ENCODE results near the gene GALNT18. TPM values are rescaled to one million over a fixed set of nuclear protein-coding genes. Genes with fewer than 3 reads are reported as not detected.

GALNT18 gene
- total and polyA plus RNA-seq, 9 donors, result 3.0 to 13.2 (median 7.7) TPM

- Histone ChIP-seq H3K9me3 (no peaks in the 10 kb centered on the region), H3K36me3 (no peaks in the 10 kb centered on the region), H3K27me3 (no peaks in the 10 kb centered on the region), H3K27ac (no peak overlapping the region), H3K4me3 (no peak overlapping the region), H3K4me1 (ENCODE audit: insufficient read depth) (no peaks in the 10 kb centered on the region)
- no peak for DNase-seq
- TF ChIP-seq CTCF (IDR thresholded peaks at IDR 0.05) (no peak), POLR2A (IDR thresholded peaks at IDR 0.05) (no peak), EP300 (IDR thresholded peaks at IDR 0.05) (no peak)
- intact Hi-C loops (cut with DNase I), result no loop called here
- 71 to 80% (median 73%) methylated on average over 6 of the region's 6 CpGs for WGBS, 3 donors
These were observed 58.4 kb downstream of the GALNT18 start for GRCh38 chr11:11563200-11563975.

GRCh38 chr11:11561991-11562390, 59.8 kb downstream of the GALNT18 start:
- TF ChIP-seq CTCF (IDR thresholded peaks at IDR 0.05), result no peak
- no peak for TF ChIP-seq POLR2A (IDR thresholded peaks at IDR 0.05)
- TF ChIP-seq EP300 (IDR thresholded peaks at IDR 0.05), result no peak
- WGBS, 3 donors, result 87 to 92% (median 90%) methylated on average over 5 of the region's 5 CpGs
- intact Hi-C loops (cut with DNase I), result no loop called here
- Histone ChIP-seq H3K9me3 (no peaks in the 10 kb centered on the region), H3K27ac (no peak overlapping the region), H3K27me3 (no peaks in the 10 kb centered on the region), H3K4me3 (no peak overlapping the region), H3K36me3 (no peaks in the 10 kb centered on the region), H3K4me1 (ENCODE audit: insufficient read depth) (no peaks in the 10 kb centered on the region)
- no peak for DNase-seq

- Histone ChIP-seq H3K9me3 (no peaks in the 10 kb centered on the region), H3K27me3 (no peaks in the 10 kb centered on the region), H3K4me3 (no peak overlapping the region), H3K27ac (no peak overlapping the region), H3K4me1 (ENCODE audit: insufficient read depth) (no peaks in the 10 kb centered on the region), H3K36me3 (no peaks in the 10 kb centered on the region)
- intact Hi-C loops (cut with DNase I), result no loop called here
- WGBS, 3 donors, result 67 to 80% (median 78%) methylated on average over 2 of the region's 2 CpGs
- TF ChIP-seq CTCF (IDR thresholded peaks at IDR 0.05) (no peak), EP300 (IDR thresholded peaks at IDR 0.05) (no peak), POLR2A (IDR thresholded peaks at IDR 0.05) (no peak)
- no peak for DNase-seq
These were observed 63.0 kb downstream of the GALNT18 start for GRCh38 chr11:11558826-11559225.

GRCh38 chr11:11558396-11558795, 63.4 kb downstream of the GALNT18 start:
- H3K27me3 ChIP-seq, result no peaks in the 10 kb centered on the region
- no peaks in the 10 kb centered on the region for H3K9me3 ChIP-seq
- WGBS, 3 donors, result 81 to 92% (median 84%) methylated on average over 3 of the region's 3 CpGs
- DNase-seq, result no peak
- H3K36me3 ChIP-seq, result no peaks in the 10 kb centered on the region
- H3K4me1 ChIP-seq (ENCODE audit: insufficient read depth), result no peaks in the 10 kb centered on the region
- TF ChIP-seq EP300 (IDR thresholded peaks at IDR 0.05) (no peak), POLR2A (IDR thresholded peaks at IDR 0.05) (no peak), CTCF (IDR thresholded peaks at IDR 0.05) (no peak)
- no peak overlapping the region for H3K27ac ChIP-seq
- no peak overlapping the region for H3K4me3 ChIP-seq
- intact Hi-C loops (cut with DNase I), result no loop called here

Data from ovary (tissue), 9 donors.